HL-60 (cell line): ENCODE data around the gene SPATS2.

Experiments
- POLR2AphosphoS5 ChIP-seq: IDR thresholded peaks from 2 replicates; pipeline ENCODE4 v1.6.1; 2012; ENCODE audit warnings: low read depth
- TF ChIP-seq, protein P1 (sequence below): IDR thresholded peaks from one replicate; pipeline ENCODE4 v1.5.1; 2011; ENCODE audit warnings: low read length, control low read depth, inconsistent platforms; ENCODE audit not compliant: insufficient read depth

DNA sequence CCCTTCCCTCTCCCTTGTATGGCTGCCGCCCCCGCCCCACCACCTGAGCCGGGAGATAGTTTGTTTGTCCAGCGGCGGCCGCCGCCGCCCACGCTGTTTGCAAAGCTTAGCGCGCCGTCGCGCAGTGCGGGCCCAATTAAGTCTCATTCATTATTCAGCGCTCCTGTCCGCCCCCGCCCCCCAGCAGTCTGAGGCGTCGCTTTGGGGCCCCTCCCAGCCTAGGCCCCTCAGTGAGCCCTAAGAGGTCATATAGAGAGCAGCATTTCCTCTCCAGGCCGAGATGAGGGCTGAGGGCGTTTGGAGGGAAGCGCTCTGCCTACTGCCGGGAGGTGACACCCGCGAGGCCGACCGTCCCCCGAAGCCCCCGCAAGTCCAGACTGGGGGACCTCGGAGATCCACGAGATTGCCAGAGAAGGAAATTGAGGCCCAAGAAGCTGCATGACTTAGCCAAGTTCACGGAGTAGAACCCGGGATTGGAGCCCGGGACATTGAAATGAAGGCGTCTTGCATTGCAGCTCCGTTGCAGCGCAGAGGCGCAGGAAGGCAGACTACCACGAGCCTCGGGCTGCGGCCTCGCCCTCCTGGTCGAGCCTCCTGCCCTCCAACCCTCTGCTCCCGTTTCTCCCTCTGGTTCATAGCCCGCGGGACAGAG, 20.5 kb upstream of the SPATS2 start, which contains the start of gene DNAJC22:
- TF ChIP-seq, protein P1, sequence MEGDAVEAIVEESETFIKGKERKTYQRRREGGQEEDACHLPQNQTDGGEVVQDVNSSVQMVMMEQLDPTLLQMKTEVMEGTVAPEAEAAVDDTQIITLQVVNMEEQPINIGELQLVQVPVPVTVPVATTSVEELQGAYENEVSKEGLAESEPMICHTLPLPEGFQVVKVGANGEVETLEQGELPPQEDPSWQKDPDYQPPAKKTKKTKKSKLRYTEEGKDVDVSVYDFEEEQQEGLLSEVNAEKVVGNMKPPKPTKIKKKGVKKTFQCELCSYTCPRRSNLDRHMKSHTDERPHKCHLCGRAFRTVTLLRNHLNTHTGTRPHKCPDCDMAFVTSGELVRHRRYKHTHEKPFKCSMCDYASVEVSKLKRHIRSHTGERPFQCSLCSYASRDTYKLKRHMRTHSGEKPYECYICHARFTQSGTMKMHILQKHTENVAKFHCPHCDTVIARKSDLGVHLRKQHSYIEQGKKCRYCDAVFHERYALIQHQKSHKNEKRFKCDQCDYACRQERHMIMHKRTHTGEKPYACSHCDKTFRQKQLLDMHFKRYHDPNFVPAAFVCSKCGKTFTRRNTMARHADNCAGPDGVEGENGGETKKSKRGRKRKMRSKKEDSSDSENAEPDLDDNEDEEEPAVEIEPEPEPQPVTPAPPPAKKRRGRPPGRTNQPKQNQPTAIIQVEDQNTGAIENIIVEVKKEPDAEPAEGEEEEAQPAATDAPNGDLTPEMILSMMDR: no peak
- TF ChIP-seq POLR2AphosphoS5: no peak
